ENCODE results near the gene LARP4.

LARP4 gene

GRCh38 chr12:50400638-50401499, at the start of gene LARP4:
Gene LARP4 (plus strand): TSS chr12:50400885. CDS start chr12:50401011, 126 bp downstream.
- peak; percentile 62 for TF ChIP-seq MYC (IDR thresholded peaks at IDR 0.05; ENCODE audit: low read depth, low read length)
- TF ChIP-seq CTCF (IDR thresholded peaks at IDR 0.05; ENCODE audit: low read depth, low read length): no peak
- TF ChIP-seq MAX (IDR thresholded peaks at IDR 0.05; ENCODE audit: low read depth, low read length): peak; percentile 49; the same call in 1 of the 2 replicates
- TF ChIP-seq POLR2A (IDR thresholded peaks at IDR 0.05; ENCODE audit: extremely low read depth, insufficient read length): peak; percentile 86
- peak; percentile 99 for DNase-seq (ENCODE audit: low read depth)
- H3K4me3 ChIP-seq (ENCODE audit: low read depth, low read length): peak within 1 kb of the TSS; percentile 74

GRCh38 chr12:50351120-50352043, 49.3 kb upstream of the LARP4 start:
- H3K4me3 ChIP-seq (ENCODE audit: low read depth, low read length): no peak overlapping the region
- no peak for TF ChIP-seq MYC (IDR thresholded peaks at IDR 0.05; ENCODE audit: low read depth, low read length)
- TF ChIP-seq POLR2A (IDR thresholded peaks at IDR 0.05; ENCODE audit: extremely low read depth, insufficient read length): no peak
- no peak for TF ChIP-seq MAX (IDR thresholded peaks at IDR 0.05; ENCODE audit: low read depth, low read length)
- TF ChIP-seq CTCF (IDR thresholded peaks at IDR 0.05; ENCODE audit: low read depth, low read length): no peak
- no peak for DNase-seq (ENCODE audit: low read depth)

- H3K4me3 ChIP-seq (ENCODE audit: low read depth, low read length): no peak overlapping the region
- peak; percentile 14 for DNase-seq (ENCODE audit: low read depth)
- TF ChIP-seq POLR2A (IDR thresholded peaks at IDR 0.05; ENCODE audit: extremely low read depth, insufficient read length) (no peak), MYC (IDR thresholded peaks at IDR 0.05; ENCODE audit: low read depth, low read length) (no peak), MAX (IDR thresholded peaks at IDR 0.05; ENCODE audit: low read depth, low read length) (no peak), CTCF (IDR thresholded peaks at IDR 0.05; ENCODE audit: low read depth, low read length) (no peak)
Observed at GRCh38 chr12:50353404-50353803, 47.3 kb upstream of the LARP4 start.

- DNase-seq (ENCODE audit: low read depth): no peak
- TF ChIP-seq MYC (IDR thresholded peaks at IDR 0.05; ENCODE audit: low read depth, low read length): no peak
- TF ChIP-seq CTCF (IDR thresholded peaks at IDR 0.05; ENCODE audit: low read depth, low read length): no peak
- TF ChIP-seq POLR2A (IDR thresholded peaks at IDR 0.05; ENCODE audit: extremely low read depth, insufficient read length): no peak
- TF ChIP-seq MAX (IDR thresholded peaks at IDR 0.05; ENCODE audit: low read depth, low read length): no peak
- H3K4me3 ChIP-seq (ENCODE audit: low read depth, low read length): no peak overlapping the region
Observed at GRCh38 chr12:50353869-50354593, 46.7 kb upstream of the LARP4 start.

GRCh38 chr12:50354908-50355307, 45.8 kb upstream of the LARP4 start:
- TF ChIP-seq MYC (IDR thresholded peaks at IDR 0.05; ENCODE audit: low read depth, low read length) (no peak), MAX (IDR thresholded peaks at IDR 0.05; ENCODE audit: low read depth, low read length) (no peak), POLR2A (IDR thresholded peaks at IDR 0.05; ENCODE audit: extremely low read depth, insufficient read length) (no peak), CTCF (IDR thresholded peaks at IDR 0.05; ENCODE audit: low read depth, low read length) (no peak)

More at GRCh38 chr12:50354908-50355307, 45.8 kb upstream of the LARP4 start:
- DNase-seq (ENCODE audit: low read depth): no peak
- no peak overlapping the region for H3K4me3 ChIP-seq (ENCODE audit: low read depth, low read length)

All from NB4 (cell line).